Ishikawa (cell line): ENCODE data around the gene GREM1.

ENCODE experiments used
- CEBPB ChIP-seq: IDR thresholded peaks from 2 replicates; pipeline ENCODE4 v1.6.1; 2012
- CREB1 ChIP-seq: IDR thresholded peaks from 2 replicates; pipeline ENCODE4 v1.6.1; 2012; ENCODE audit warnings: low read depth
- EGR1 ChIP-seq: IDR thresholded peaks from 2 replicates; pipeline ENCODE4 v1.6.1; 2012
- EP300 ChIP-seq: IDR thresholded peaks from 2 replicates; pipeline ENCODE4 v1.6.1; 2012; ENCODE audit warnings: borderline replicate concordance
- FOXM1 ChIP-seq: IDR thresholded peaks from 2 replicates; pipeline ENCODE4 v1.6.1; 2012; ENCODE audit warnings: low read depth, borderline replicate concordance
- MAX ChIP-seq: IDR thresholded peaks from 2 replicates; pipeline ENCODE4 v1.6.1; 2012
- NFIC ChIP-seq: IDR thresholded peaks from 2 replicates; pipeline ENCODE4 v1.6.1; 2012
- RAD21 ChIP-seq: IDR thresholded peaks from 2 replicates; pipeline ENCODE4 v1.6.1; 2012; ENCODE audit warnings: low read depth
- REST ChIP-seq: IDR thresholded peaks from 2 replicates; pipeline ENCODE4 v1.6.1; 2012; ENCODE audit warnings: low read depth, mild to moderate bottlenecking
- TAF1 ChIP-seq: IDR thresholded peaks from 2 replicates; pipeline ENCODE4 v1.6.1; 2012; ENCODE audit warnings: low read depth, mild to moderate bottlenecking
- TCF12 ChIP-seq: IDR thresholded peaks from 2 replicates; pipeline ENCODE4 v1.6.1; 2012; ENCODE audit warnings: low read depth
- TEAD4 ChIP-seq: IDR thresholded peaks from 2 replicates; pipeline ENCODE4 v1.6.1; 2012
- USF1 ChIP-seq: IDR thresholded peaks from 2 replicates; pipeline ENCODE4 v1.6.1; 2012
- YY1 ChIP-seq: IDR thresholded peaks from 2 replicates; pipeline ENCODE4 v1.6.1; 2012; ENCODE audit warnings: low read depth
- ZBTB7A ChIP-seq: IDR thresholded peaks from 2 replicates; pipeline ENCODE4 v1.6.1; 2012; ENCODE audit warnings: low read depth

The GREM1 gene

DNA sequence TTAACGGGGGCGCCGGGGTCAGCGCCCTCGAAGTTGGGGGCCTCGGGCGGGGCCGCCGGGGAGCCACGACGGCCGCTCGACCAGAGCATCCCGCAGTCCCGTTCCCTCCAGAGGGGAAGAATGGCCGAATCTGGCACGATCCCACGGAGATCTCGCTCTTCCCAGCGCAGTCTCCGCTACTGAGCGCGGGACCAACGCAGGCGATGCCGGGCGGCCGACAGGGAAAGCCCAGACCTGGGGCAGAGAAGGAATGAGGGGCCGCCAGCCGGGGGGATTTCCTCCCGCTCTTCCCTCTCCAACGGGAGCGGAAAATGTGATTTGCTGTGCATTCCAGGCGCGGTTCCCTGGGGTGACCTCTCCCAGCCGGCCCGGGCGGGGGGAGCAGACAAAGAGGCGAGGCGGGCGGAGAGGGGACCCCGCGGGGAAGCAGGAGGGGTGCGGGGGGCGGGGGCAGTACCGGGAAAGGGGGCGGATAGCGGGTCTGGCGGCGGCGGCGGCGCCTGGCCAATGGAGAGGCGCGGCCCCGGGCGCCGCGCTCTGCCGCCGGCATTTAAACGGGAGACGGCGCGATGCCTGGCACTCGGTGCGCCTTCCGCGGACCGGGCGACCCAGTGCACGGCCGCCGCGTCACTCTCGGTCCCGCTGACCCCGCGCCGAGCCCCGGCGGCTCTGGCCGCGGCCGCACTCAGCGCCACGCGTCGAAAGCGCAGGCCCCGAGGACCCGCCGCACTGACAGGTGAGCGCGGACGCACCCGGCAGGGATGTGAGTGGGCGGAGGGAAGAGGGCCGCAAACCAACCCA lies at the start of gene GREM1:
Gene GREM1, plus strand, starts transcription at position 579 of the 801 bp plus-strand sequence. CDS start 12,687 bp downstream, outside the sequence.
- TF ChIP-seq YY1 = no peak
- TF ChIP-seq EGR1 = no peak
- no peak for TF ChIP-seq RAD21
- peak; percentile 35; the same call in 1 of the 2 replicates for TF ChIP-seq TEAD4
- peak; percentile 32; the same call in 1 of the 2 replicates for TF ChIP-seq MAX
- no peak for TF ChIP-seq CEBPB
- peak; percentile 26; the same call in 1 of the 2 replicates for TF ChIP-seq ZBTB7A

DNA sequence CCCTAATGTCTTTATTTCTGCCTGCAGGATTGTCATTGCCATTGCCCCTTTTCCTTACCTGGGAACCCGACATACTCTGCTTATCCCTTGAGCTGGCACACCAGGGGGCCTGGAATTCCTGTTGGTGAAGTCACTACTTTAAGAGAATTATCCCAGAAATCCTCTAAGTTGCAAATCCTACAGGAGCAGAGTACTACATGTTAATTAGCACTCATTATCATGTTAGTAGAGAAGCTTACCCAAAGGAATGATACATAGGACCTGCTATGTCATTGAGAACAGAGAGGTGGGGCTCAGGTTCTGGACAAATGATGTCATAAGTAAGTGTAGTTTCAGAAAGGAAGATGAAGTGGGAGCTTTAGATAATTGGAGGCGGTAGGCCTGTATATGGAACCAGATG lies 48.9 kb upstream of the GREM1 start:
- TF ChIP-seq USF1 (no peak), TEAD4 (peak; percentile 37; the same call in 1 of the 2 replicates)

DNA sequence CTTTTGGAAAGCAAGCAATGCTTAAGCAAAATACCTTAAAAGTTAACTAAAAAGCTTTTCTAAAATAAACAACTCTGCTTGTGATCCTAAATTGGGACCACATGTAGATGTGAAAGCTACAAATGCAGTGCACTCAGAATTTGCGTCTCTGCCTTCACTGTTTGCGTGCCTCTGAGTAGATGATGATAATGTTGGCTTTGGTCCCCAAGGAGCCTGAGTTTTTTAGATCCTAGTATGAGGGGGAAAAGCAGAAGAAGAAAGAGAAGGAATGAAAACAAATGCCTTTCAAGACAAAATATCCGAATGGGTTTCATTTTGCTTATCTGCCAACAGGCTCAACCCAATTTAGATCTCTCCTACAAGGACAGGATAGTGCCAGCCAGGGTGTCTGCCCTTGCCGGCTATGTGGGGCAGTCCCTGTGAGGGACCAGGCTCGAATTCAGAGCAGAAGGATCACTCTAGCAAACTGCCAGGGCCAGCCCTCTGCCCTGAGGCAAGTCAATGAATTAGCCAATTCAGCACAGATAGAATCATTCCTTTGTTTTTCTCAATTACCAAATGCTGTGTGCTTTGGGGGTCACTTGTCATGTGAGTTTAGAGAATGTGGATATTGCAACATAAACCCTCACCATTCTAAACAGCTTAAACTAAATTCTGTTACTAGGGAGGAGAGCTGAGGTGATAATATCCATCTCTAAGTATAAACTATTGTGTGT lies 47.8 kb upstream of the GREM1 start:
- no peak for TF ChIP-seq ZBTB7A
- no peak for TF ChIP-seq USF1
- no peak for TF ChIP-seq REST
- no peak for TF ChIP-seq NFIC
- TF ChIP-seq CREB1 = no peak
- no peak for TF ChIP-seq YY1
- TF ChIP-seq EP300 = no peak
- TF ChIP-seq EGR1 = no peak
- no peak for TF ChIP-seq TEAD4
- TF ChIP-seq RAD21 = no peak
- no peak for TF ChIP-seq TCF12
- no peak for TF ChIP-seq TAF1

- no peak for TF ChIP-seq YY1
- no peak for TF ChIP-seq CREB1
- TF ChIP-seq CEBPB = no peak
- TF ChIP-seq TEAD4 = no peak
- no peak for TF ChIP-seq EGR1
- no peak for TF ChIP-seq RAD21
- TF ChIP-seq USF1 = no peak
- TF ChIP-seq REST = no peak
- no peak for TF ChIP-seq EP300
Measured at GRCh38 chr15:32670623-32671022, 47.2 kb upstream of the GREM1 start.

- TF ChIP-seq REST (no peak), RAD21 (no peak), TAF1 (no peak), TEAD4 (no peak), FOXM1 (no peak), NFIC (no peak), ZBTB7A (no peak)
Measured at GRCh38 chr15:32671339-32672325, 46.2 kb upstream of the GREM1 start.
